HK-2 (cell line): ENCODE results near the gene KBTBD7.

Source experiments
- DNase-seq: peaks from one replicate; pipeline ENCODE4 v3.0.0-alpha.2; 2018; ENCODE audit not compliant: unreplicated experiment

KBTBD7 gene

GRCh38 chr13:41193919-41194824 lies at the start of gene KBTBD7:
TSS of gene KBTBD7 (minus strand) at chr13:41194569. CDS start at chr13:41194257, 312 bp downstream.
- peak; percentile 92 for DNase-seq

GRCh38 chr13:41241626-41242025 lies 47.3 kb upstream of the KBTBD7 start:
- DNase-seq, result no peak

DNA sequence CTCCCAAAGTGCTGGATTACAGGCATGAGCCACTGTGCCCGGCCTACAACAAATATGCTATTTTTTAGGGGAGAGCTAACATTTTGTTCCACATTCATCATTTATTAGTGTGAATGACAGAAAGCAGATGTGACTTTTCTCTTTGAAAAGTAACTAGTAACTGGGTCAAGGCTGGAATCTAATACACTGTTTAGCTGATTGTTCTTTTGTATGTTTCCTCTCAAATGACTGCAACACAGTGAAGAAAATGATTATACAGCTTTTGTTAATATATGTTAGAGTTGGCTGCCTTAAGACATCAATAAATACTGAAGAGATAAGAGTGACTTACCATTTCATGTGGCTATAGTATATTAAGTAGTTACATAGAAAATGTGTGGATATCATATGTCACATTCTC lies 42.0 kb upstream of the KBTBD7 start:
- no peak for DNase-seq

GRCh38 chr13:41232578-41233480 lies 38.5 kb upstream of the KBTBD7 start:
- no peak for DNase-seq

- no peak for DNase-seq
These were observed 37.4 kb upstream of the KBTBD7 start for GRCh38 chr13:41231786-41232185.

DNA sequence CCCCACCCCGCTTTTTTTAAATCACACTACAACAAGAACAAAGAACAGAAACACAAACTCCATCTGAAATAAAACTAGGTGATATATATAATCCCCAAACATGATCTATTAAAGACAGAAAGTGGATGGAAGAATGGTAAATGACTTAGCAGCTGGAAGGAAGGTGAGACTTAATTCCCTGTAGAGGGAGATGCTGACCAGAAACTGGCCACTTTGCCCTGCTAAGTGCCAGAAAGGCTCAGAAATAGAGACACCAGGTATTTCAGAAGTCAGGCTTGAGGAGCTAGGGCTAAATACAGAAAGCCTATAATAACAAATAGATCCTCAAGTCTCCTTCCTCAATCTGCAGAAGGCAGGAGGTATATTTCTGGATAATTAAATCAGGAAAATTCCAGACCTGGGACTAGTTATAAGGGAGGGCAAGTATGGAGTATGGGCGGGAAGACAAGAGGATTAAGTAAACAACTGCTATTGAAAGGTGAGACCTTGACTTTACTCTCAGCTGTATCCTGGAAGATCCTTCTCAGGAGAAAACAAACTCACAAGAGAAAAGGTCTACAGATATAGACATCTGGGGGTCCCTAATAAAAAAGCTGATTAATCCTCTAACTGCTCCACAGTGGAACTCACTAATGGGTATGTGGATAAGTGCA lies 36.8 kb upstream of the KBTBD7 start:
- no peak for DNase-seq

DNA sequence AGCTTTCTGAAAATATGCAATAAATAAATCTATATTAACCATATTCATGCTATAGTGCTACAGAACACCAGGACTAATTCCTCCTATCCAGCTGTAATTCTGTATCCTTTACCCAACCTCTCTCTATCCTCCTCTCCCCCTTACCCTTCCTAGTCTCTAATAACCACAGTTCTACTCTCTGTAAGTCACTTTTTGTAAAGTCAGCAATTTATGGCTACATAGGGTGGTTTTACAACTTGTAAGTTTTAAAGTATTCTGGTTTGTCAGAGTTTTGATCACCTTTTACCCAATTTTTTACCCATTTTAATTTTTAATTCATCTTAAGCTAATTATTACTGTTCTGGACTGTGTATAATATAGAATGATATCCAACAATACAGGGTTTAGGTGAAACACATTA lies 35.0 kb upstream of the KBTBD7 start:
- no peak for DNase-seq

DNA sequence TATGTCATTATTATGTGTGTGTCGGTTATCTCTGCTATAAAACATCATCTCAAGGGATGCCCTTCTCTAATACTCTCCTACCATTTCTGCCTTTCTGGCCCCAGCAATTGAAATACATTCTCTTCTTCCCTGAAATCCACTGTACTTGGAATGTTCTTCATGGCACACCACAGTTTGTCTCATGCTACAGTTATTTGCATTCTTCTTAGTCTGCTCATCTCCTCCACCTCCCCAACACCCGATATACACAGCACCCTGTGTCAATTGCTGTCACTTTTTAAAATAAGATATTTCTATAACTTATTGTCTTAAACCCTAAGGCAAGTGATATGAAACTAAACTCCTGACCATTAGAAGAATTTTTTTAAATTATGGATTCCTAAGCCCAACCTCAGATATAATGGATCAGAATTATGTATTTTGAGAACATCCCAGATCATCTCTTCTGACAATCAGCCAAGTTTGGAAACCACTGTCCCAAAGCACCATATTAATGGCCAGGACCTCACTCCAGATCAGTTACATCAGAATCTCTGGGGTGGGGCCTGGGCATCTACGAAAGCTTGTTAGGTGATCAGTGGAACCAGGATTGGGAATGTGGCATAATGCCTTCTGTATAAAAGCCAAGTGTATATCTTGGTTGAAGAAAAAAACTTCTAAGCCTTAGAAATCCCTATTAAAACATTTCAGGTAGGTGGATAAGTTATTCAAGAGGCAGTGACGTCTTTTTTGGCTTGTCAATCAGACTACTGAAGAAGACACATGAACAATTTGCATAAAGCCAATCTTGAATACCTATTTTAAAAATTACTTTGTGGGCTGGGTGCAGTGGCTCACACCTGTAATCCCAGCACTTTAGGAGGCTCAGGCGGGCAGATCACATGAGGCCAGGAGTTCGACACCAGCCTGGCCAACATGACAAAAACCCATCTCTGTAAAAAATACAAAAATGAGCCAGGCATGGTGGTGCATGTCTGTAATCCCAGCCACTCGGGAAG lies 30.0 kb upstream of the KBTBD7 start:
- DNase-seq, result no peak

- peak; percentile 14 for DNase-seq
These were observed 28.0 kb upstream of the KBTBD7 start for GRCh38 chr13:41222259-41222852.

- no peak for DNase-seq
These were observed 26.0 kb upstream of the KBTBD7 start for GRCh38 chr13:41220401-41220800.

DNA sequence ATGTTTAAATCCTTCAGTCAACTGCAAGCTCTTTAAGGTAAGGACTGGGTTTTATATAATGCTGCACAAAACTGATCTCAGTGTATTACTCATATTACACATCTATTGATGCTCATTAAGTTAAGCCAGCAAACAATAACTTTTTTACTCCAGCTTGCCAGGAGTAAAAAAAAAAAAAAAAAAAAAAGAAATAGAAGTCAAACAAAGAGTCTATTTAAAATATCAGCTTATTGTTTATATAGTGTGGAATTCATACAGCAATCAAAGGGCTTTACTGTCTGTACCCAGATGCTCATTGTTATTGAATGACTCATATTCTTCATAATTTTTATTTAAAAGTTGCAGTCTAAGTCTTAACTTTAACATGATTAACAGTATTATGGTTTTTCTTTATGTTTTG lies 21.8 kb upstream of the KBTBD7 start:
- no peak for DNase-seq

DNA sequence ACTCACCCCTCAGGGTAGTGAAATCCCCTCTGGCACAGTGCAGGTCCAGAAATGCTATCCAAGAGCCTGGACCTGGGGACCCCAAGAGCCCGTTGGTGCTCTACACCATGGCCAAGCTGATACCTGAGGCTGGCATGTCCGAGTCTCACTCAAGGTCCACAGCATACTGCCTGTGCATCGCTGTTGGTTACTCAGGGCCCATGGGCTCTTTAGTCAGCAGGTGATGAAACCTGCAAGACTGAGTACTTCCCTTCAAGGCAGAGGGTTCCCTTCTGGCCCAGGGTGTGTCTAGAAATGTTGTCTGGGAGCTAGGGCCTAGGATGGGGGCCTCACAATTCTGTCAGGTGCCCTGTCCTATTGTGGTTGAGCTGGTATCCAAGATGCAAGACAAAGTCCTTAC lies 19.6 kb upstream of the KBTBD7 start:
- DNase-seq, result no peak

DNA sequence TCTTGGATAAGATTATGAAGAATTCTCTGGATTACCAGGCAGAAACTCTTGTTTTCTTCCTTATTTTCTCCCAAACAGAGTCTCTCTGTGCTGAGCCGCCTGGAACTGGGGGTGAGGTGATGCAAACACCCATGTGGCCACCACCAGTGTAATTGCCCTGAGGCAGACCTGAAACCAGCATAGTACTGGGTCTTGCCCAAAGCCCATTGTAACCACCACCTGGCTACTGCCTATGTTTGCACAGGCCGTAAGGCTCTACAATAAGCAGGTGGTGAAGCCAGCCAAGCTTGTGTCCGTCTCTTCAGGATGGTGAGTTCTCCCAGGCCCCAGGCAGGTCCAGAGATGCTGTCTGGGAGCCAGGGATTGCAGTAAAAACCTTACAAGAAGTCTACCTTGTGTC lies 18.9 kb upstream of the KBTBD7 start:
- DNase-seq, result no peak

- no peak for DNase-seq
These were observed 18.5 kb upstream of the KBTBD7 start for GRCh38 chr13:41212881-41213280.

- DNase-seq, result no peak
These were observed 16.7 kb upstream of the KBTBD7 start for GRCh38 chr13:41211062-41211461.

DNA sequence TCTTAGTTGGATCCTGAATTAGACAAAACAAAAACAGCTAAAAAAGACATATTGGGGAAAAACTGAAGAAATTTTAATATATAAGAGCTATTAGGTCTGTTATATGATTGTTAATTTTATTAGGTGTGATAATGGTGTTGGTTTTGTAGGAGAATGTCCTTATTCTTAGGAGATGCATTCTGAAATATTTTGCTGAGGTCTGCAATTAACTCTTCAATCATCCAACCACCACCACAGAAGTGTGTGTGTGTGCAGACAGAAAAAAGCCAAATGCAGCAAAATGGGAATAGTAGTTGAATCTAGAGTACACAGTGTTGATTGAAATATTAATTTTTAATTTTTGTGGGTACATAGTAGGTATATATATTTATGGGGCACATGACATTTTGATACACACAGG lies 12.1 kb upstream of the KBTBD7 start:
- no peak for DNase-seq

- no peak for DNase-seq
These were observed 9.4 kb upstream of the KBTBD7 start for GRCh38 chr13:41203810-41204209.

DNA sequence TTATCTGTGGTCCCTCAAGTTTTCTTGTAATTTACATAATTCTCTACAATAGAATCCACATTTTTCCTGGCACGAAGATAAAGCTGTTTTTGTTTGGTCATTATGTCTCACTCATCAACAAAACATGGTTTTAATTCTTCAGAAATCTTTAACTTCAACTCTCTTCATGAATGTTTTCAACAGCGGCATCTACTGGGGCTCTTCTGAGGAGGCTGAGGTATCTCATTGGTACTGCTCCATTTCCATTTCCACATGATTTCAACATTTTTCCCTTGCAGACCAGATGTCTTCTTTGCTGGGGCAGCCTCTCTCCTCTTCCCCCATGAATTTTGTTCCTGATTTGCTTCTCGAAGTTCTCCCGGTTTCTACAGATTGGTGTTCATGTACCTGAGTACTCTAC lies 5.8 kb upstream of the KBTBD7 start:
- DNase-seq, result no peak

GRCh38 chr13:41199526-41199925 lies 5.2 kb upstream of the KBTBD7 start:
- no peak for DNase-seq

GRCh38 chr13:41199079-41199478 lies 4.7 kb upstream of the KBTBD7 start:
- no peak for DNase-seq

GRCh38 chr13:41196620-41197019 lies 2.3 kb upstream of the KBTBD7 start:
- no peak for DNase-seq
